NCI-H2227 (cell line): Measurements from ENCODE around the gene DEF6.

ENCODE experiments used
- DNase-seq: peaks from one replicate; lab custom pipeline; 2025; ENCODE audit not compliant: unreplicated experiment; lab: John Stamatoyannopoulos, UW

The DEF6 gene, protein sequence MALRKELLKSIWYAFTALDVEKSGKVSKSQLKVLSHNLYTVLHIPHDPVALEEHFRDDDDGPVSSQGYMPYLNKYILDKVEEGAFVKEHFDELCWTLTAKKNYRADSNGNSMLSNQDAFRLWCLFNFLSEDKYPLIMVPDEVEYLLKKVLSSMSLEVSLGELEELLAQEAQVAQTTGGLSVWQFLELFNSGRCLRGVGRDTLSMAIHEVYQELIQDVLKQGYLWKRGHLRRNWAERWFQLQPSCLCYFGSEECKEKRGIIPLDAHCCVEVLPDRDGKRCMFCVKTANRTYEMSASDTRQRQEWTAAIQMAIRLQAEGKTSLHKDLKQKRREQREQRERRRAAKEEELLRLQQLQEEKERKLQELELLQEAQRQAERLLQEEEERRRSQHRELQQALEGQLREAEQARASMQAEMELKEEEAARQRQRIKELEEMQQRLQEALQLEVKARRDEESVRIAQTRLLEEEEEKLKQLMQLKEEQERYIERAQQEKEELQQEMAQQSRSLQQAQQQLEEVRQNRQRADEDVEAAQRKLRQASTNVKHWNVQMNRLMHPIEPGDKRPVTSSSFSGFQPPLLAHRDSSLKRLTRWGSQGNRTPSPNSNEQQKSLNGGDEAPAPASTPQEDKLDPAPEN

DNA sequence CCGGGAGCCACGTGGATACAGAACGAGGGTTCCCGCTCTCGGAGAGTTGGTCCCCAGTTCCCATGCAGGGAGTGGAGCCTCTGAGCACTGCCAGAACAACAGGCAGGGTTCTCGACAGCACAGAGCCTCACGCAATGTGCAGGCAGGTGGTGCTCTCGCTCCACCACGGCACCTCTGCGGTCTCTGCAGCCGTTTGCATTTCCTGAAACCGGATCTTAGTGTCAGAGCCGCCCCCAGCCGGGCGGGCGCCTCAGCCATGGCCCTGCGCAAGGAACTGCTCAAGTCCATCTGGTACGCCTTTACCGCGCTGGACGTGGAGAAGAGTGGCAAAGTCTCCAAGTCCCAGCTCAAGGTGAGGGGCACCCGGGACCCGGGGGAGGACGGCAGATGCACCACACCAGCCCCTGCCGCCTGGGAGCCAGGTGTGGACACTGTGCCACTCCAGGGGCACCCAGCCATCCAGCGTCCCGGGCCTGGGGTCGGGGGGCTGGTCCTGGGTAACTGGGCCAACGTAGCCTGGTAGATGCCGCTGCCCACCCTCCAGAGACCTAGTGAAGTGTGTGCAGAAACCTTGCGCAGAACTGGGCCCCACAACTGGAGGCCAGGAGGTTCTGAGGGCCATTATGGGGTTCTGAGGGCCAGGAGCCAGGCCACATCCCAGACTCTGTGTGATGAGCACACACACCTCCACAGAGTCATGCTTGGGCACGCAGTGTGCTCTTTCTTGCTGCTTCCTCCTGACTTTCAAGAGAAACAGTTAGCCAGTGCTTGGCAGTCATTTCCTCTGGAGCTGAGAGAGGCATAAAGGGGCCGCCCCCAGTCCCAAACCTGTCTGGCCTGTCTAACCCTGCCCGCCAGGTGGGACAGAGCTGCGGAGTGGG, at the start of gene DEF6:
Gene DEF6 (plus strand): TSS at position 218 of the 881 bp plus-strand sequence. CDS start 39 bp downstream, at position 257.
- peak; percentile 84 for DNase-seq

DNA sequence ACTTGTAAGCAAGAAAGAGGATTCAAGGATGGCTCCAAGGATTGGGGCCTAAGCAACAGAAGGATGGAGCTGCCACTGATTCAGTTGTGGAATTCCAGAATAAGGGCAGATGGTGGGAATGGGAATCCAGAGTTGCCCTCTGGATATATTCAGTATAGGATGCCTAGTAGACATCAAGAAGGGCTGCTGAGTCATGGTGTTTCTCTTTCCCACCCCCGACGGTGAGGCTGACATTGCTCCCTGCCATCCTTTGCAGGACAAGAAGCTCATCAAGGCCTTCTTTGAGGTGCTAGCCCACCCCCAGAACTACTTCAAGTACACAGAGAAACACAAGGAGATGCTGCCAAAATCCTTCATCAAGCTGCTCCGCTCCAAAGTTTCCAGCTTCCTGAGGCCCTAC, 49.3 kb upstream of the DEF6 start:
- no peak for DNase-seq

DNA sequence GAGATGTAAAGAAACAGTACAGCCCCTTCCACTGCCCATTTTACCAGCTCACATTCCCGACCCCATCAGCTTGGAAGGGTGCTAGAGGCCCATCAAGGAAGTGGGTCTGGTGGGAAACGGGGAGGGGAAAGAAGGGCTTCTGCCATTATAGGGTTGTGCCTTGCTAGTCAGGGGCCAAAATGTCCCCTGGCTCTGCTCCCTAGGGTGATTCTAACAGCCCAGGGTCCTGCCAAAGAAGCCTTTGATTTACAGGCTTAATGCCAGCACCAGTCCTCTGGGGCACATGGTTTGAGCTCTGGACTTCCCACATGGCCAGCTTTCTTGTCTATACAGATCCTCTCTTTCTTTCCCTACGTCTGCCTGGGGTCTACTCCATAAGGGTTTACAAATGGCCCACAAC, 48.7 kb upstream of the DEF6 start:
- DNase-seq: no peak

DNA sequence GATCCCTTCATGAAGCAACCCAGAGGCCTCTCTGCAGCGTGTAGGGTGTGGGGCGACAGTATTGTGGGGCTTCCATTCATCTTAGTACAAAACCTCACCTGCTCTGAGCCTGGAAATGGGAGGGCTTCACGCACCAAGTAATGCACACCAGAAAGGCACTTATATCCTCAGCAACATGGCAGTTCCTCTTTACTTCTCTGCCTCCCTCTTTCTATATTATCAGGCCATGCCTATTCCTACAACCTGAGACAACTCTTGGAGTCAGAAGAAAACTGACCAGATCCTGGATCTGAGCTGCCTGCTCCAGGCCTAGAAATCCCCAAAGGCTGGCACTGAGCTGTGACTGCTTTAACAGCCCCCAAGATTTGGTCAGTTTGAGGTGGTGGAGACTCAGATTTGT, 45.7 kb upstream of the DEF6 start:
- no peak for DNase-seq

DNA sequence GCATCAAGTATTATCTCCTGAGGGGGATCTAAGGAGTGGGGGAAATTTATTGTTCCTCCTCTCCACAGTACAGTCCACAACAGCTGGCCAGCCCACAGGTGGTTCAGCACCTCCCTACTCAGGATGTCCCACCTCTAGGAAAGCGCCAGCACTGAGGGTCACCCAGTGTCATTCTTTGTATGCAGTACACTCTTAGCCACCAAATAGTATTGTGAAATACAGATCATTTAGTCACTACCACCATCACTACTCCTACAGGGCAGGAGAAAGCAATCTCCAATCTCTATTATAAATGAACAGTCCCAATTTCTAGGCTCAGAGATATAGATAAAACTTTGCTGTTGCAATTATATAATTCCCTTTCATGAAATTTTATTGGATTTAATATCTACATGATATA, 44.4 kb upstream of the DEF6 start:
- DNase-seq: no peak

DNA sequence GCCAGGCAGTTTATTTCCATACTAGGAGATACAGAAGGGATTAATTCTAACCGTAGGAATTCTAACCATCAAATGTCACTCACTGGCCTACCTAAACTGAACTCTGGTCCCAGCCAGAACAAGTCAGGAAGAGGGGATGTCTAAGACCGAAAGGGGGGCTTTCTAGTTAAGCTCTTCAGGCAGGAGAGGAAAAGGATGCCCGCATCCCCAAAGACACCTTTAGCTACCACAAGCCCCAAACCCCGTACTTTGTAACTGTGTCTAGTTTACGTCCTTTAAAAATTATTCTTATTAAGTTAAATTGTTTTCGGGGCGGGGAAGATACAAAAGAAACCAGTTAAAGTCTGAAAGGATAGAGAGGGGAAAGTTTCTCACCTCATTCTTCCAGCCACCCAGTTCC, 39.3 kb upstream of the DEF6 start:
- DNase-seq: no peak

DNA sequence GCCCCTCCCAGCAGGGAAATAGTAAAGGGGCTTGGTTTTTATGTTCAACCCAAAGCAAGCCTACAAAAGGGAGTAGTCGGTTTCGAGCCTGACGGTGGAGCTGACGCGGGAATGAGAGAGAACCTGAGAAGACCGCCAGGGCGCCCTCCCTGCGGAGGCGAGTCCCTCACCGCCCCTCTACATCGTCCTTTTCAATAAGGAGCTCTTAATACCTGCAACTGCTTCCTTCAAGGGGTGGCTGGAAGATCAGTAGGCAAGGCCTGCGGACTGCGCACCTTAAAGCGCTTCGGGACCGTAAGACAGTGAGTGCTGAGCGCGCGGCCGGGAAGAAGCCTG, 38.8 kb upstream of the DEF6 start:
- DNase-seq: peak; percentile 86

DNA sequence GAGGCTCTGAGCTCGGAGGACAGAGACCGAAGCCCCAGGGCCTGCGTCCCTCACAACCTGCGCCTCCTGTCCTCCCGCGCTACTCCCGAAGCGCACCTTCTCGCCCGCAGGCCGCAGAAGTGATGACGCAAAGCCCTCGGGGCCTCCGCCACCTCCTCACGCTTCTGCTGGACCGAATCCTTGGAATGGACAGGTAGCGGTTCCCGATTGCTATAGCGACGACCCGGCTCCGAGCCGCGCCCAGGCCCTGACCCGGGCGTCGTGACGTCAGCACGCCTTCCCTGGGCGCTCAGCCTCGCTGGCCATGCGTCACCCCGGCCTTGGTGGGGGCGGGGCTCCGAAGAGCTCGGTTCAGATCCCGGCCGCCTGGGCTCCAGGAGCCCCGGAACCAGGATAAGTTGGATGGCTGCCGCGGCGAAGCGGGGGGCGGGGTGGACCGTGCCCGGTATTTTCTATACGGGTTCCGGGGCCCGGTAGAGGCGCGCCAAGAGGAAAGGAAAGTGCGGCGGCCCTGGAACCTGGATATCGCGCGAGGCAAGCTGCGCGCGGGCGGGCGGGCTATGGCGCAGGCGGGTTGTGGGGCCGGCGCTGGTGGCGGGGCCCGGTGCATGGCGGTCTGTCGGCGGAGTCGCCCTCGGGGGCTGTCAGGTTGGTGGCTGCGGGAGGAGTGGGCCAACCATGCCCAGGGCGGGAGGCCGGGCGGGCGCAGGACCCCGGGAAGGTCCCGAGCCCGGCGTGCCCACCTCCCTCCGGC, 38.2 kb upstream of the DEF6 start, which contains the start of gene ZNF76:
Gene ZNF76 (plus strand): TSS at position 542 of the 754 bp plus-strand sequence. CDS start 21,417 bp downstream, outside the sequence.
- DNase-seq: peak; percentile 99

DNA sequence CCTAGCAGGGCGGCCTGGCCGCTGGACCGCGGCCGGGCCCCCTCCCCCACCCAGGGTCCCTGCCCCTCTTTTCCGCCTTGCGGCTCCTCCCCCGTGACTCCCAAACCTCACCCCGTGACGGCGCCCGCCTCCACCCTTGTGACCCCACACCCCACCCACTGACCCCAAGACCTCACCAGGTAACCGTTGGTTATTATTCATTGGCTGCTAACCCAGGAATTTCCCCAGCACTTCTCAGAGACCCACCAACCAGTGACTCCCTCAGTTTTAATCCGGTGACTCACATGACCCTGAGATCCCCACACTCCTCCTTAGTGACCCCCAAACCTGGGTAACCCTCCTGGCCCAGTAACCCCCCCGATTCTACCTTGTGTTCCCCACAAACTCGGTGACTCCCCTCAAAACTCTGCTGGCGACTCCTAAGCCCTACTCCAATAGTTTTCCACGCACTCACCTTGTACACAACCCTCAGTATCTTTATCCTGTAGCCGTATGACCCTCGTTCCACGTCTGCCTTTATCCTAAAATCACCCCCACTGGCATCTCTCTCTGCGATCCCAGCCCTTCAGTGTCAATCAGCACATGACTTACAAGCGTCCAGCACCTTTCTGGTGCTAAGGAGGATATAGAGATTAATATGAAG, 37.5 kb upstream of the DEF6 start:
- DNase-seq: peak; percentile 81

DNA sequence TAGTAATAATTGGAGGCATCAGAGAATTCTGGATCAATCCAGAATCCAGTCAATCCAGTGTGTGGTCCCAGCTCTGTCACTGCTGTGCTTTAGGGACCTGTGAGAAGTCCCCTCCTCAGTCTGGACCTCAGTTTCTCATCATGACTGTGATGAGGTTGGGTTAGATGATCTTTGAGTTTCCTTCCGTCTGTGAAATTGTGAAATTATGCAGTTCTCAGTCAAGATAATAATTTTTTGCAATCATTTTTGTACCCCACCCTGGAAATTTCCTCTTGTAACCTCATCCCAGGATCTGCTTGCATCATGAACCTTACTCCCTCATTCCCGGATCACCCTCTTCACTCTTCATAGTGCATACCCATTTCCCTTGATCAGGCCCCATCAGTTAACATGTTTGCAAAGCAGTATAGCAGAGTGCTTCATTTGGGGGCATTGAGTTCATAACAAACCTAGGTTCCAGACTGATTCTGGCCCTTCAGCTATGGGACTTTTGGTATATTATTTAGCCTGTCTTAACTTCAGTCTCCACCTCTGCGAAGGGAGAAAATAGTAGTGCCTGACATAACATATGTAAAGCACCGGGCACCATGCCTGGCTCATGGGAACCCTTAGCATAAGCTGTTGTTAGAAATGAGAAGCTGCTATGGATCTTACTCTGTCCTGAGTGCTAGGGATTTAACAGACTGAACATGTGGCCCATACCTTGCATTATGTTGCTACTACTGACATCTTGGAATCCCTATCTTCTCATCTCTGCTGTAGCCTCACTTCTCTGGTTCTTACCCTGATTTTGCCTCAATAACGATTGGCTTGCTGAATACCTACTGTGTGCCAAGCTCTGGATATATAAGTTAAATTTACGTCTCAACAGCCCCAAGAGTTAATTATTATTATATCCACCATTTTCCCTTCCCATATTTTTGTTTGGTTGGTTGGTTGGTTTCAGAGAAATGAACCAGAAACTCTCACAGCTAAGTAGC, 36.7 kb upstream of the DEF6 start:
- no peak for DNase-seq

DNA sequence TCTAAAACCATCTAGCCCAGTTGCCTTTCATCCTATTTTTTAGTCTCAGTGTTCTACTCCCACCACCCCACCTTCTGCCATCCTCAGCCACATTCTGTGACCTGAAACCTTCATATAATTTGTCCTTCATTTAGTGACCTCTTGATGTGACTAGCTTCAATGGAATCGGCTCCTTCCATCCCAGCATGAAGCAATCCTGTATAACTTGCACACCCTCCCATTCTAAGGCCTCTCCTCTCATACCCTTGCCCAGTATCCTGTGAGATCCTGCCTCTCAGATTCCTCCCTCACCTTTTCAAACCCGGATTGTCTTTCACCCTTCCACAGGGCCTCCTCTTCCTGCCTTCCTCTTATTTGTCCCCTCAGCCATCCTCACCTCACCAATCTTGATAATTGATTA, 35.0 kb upstream of the DEF6 start:
- no peak for DNase-seq

DNA sequence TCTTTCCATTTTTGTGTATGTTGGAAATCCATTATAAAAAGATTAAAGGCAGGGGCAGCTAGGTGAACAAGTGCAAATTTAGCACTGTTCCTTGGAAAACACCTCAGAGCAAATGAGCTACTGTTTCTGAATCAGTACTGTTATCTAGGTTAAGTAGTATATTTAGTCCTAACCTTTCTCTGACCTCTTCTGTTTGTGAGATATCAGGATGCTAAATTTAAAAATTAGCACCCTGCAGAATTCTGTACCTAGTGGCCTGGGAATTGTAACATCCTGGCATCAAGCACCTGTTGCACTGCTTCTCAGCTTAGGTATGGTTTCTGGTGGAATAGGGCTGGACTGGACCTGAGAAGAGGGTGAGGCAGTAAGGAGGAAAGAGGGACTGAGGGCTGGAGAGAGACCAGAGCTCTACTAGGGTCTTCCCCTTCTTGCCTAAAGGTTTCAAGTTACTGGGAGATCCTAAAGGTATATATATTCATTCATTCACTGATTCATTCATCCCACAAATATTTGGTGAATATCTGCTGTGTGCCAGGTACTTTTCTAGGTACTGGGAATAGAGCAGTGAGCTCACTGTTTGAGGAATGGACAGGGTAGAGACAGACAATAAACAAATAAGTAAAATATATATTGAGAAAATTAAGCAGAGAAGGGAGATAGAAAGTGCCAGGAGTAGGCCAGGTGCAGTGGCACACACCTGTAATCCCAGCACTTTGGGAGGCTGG, 32.9 kb upstream of the DEF6 start:
- DNase-seq: no peak

DNA sequence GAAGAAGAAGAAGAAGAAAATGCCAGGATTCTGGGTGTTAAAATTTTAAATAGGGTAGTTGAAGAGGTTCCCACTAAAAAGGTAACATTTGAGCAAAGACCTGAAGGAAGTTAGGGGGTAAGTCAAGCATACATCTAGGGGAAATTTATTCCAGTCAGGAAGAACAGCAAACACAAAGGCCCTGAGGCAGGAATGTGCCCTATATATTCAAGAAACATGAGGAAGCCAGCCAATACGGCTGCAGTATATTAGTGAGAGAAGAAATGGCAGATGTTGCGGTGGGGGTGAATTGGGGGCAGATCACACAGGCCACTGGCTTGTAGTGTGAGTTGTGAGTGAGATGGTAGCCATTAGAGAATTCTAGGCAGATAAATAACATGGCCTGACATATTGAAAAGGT, 32.1 kb upstream of the DEF6 start:
- DNase-seq: no peak

DNA sequence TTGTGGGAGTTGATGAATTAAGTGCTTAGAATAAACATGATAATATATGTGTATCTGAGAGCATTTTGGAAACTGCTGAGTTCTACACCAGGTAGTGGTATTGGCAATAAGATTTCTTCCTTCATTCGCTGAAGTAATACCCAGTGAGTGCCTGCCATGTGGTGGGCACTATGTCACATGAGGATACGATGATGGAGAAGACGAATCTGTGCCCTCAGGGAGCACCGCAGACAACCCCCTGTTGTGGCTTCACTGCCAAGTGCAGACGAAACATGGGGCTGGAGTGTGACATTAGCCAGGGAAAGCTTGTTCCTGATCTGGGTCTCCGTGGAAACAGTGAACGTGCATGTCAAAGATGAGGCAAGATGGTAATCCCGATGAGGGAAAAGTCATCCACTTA, 30.2 kb upstream of the DEF6 start:
- no peak for DNase-seq

DNA sequence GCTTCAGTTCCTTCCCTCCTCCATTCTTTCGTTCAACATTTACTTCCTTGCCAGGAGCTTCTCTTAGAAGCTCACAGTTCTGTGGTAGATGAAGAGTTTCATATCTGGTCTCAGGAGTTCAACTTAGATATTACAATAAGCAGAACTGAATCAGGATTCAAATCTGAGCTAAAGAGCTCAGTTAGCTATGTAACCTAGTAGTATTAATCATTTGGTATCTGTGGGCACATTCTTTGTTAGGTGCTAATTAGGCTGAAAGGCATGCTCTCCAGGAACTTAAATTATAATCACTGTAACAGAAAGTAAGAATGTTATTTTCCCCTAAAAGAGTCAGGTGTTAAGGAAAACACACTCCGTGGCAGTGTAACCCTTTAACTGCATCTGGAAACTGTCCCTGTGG, 29.7 kb upstream of the DEF6 start:
- DNase-seq: no peak

DNA sequence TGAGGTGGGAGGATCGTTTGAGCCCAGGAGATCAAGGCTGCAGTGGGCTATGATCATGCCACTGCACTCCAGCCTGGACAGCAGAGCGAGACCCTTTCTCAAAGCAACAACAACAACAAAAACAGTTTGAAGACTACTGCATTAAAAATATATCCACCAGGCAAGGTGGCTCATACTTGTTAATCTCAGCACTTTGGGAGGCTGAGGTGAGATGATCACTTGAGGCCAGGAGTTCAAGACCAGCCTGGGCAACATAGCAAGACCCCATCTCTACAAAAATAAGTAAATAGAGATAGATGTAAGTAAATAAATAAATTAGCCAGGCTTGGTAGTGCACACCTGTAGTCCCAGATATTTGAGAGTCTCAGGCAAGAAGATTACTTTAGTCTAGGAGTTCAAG, 25.6 kb upstream of the DEF6 start:
- DNase-seq: no peak

DNA sequence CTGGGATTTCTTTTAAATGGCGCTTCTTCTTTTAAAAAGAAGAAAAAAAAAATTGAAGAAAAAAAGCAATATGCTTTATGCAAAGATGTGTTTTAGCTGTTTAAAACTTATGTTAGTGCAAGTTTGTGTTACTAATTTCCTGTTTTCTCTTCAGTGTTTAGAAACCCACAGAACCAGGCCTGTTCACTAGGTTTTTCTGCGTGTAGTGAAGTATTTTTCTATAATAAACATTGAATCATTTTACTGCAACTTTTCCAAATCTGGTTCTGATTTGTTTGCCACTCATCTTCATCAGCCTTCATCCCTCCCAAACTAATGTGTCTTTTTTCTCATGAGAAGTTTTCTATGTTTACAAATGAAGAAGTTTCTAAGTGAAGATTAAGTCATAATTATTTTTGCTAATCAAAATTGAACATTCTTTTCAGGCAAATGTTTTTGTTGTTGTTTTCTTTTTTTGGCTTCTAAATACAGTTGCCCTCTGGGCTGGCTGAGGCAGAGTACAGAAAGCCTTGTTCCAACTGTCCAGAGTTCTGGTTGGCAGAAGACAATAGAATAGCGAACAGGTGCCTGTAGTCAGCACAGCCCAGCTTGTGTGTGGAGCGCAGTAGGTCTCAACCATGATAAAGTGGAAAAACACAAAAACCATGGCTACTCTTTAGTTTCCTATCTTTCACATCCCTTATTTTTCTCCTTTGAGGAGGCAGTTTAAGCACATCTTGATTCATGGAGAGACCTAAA, 23.6 kb upstream of the DEF6 start:
- no peak for DNase-seq

DNA sequence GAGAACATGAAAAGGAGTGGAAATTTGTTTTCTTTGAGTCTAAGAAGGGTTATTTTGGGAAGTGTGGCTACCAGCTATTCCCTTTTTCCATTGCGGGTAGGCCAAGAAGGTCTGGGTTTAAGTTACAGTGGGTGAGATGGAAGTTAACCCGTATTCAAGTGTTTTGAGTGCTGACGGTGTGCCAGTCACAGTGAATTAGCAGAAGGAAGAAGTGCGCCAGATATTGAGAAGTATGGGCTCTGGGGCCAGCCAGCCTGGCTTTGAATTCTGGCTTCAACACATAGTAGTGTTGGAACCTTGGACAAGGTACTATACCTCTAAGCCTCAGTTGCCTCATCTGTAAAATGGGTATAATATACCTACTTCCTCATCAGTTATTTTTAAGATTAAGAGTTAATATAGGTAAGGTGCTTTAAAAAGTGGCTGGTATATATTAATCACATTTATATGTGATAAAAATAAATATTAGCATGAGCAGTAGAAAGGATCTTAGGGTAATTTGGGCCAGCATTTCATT, 21.8 kb upstream of the DEF6 start:
- DNase-seq: no peak
